Esophagus muscularis mucosa (tissue), 4 donors: Measurements from ENCODE around the gene PID1. TPM values are rescaled to one million over a fixed set of nuclear protein-coding genes. Genes with fewer than 3 reads are reported as not detected.

Experiments
- DNase-seq: peaks from one replicate; pipeline ENCODE4 v3.0.0-alpha.2; 2017; ENCODE audit errors: extremely low spot score
- H3K27ac ChIP-seq, 4 donors: fragments of 200-600 bp; sonication (generic); replicated peaks in 1 of 4; 1 replicate in 3 of 4; 2 replicates in 1 of 4; pipeline ENCODE4 v1.5.1; 2016 to 2019; ENCODE audit warnings: mild to moderate bottlenecking in 1 of 4
- H3K27me3 ChIP-seq, 4 donors: fragments of 200-600 bp; sonication (generic); one replicate each; pipeline versions ENCODE4 v1.5.1 to v1.6.0; 2016 to 2019
- H3K36me3 ChIP-seq, 4 donors: fragments of 200-600 bp; sonication (generic); one replicate each; pipeline ENCODE4 v1.5.1; 2016 to 2019
- H3K4me1 ChIP-seq, 4 donors: fragments of 200-600 bp; sonication (generic); one replicate each; pipeline ENCODE4 v1.5.1; 2016 to 2019
- H3K4me3 ChIP-seq, 4 donors: fragments of 200-600 bp; sonication (generic); 1 replicate in 2 of 4; 2 replicates in 2 of 4; pipeline ENCODE4 v1.5.1; 2016 to 2019; ENCODE audit warnings: mild to moderate bottlenecking in 4 of 4, moderate library complexity in 1 of 4
- H3K9me3 ChIP-seq, 4 donors: fragments of 200-600 bp; sonication (generic); 1 replicate in 3 of 4; 2 replicates in 1 of 4; pipeline ENCODE4 v1.5.1; 2016 to 2019
- CTCF ChIP-seq, 3 experiments: fragments of 200-600 bp in 2 of 3; fragments of 450-650 bp in 1 of 3; sonication (generic) in 2 of 3; IDR thresholded peaks; one replicate each; pipeline ENCODE4 v1.5.1; 2017 to 2019; ENCODE audit warnings: antibody characterized with exemption in 3 of 3, mild to moderate bottlenecking in 2 of 3, moderate library complexity in 1 of 3
- EP300 ChIP-seq: sonication (generic); formaldehyde crosslinking; IDR thresholded peaks from one replicate; pipeline ENCODE4 v1.6.1; 2017; ENCODE audit warnings: antibody characterized with exemption
- POLR2A ChIP-seq: fragments of 450-650 bp; IDR thresholded peaks from one replicate; pipeline ENCODE4 v1.6.1; 2017; ENCODE audit warnings: antibody characterized with exemption, moderate library complexity, mild to moderate bottlenecking, low read depth
- POLR2AphosphoS5 ChIP-seq, 2 donors: sonication (generic); formaldehyde crosslinking; IDR thresholded peaks; one replicate each; pipeline ENCODE4 v1.6.1; 2017; ENCODE audit warnings: antibody characterized with exemption in 2 of 2
- WGBS: methylation state at CpG from one replicate; pipeline ENCODE4 v1.1.5; 2018; 5-methylcytosine and 5-hydroxymethylcytosine counted together
- intact Hi-C: fragments of 100-400 bp; cut with DNase I; formaldehyde crosslinking; loops from one replicate; pipeline ENCODE4 v1.15.1; 2023
- total RNA-seq, 4 donors: library from RNA; depleted of rRNA; stranded (reverse); fragments of >200 nt; gene quantifications; one replicate each; pipeline versions ENCODE4 v1.1.0 to v1.2.1, GENCODE V29; 2016

PID1 gene
- total RNA-seq, 4 donors from 2014 or later = 48.2 to 68.7 (median 55.4) TPM

GRCh38 chr2:229059331-229060033, 211.6 kb downstream of the PID1 start:
- TF ChIP-seq EP300 (no peak), POLR2AphosphoS5 (IDR thresholded peaks at IDR 0.05) (no peak), CTCF (IDR thresholded peaks at IDR 0.05) (no peak), POLR2A (no peak)
- intact Hi-C loops = no loop called here
- no peak for DNase-seq
- Histone ChIP-seq H3K36me3 (no peaks in the 10 kb centered on the region), H3K27ac (no peak overlapping the region), H3K27me3 (no peaks in the 10 kb centered on the region), H3K4me3 (no peak overlapping the region), H3K9me3 (no peaks in the 10 kb centered on the region), H3K4me1 (no peaks in the 10 kb centered on the region)
- 73% methylated on average over 3 of the region's 3 CpGs for WGBS

DNA sequence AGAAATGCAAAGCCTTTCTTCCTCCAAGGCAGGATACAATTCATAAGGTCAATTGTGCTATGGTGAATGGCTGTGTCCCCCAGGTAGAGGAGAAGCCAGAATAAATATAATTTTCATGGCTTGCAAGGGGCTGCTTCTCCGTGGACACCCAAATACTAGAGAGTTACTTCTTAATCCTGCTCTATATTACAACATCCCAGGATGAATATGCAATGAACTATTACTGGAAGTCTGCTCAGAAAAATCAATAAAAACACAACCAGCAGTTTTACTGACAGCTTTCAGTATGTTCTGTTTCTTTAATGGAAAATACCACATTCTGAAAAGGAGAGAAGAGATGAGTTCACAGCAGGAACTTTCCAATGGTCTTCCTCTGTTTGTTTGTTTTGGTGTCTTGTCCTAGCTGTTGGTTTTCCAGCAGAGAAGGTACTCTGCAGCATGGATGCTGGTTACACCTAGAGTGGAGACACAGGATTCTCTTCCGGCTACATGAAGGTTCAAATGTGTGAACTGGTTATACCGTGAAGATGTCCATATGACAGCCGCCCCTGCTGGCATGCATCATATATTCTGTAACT, 213.0 kb downstream of the PID1 start:
- Histone ChIP-seq H3K4me3 (no peak overlapping the region), H3K4me1 (no peaks in the 10 kb centered on the region), H3K9me3 (no peaks in the 10 kb centered on the region), H3K36me3 (no peaks in the 10 kb centered on the region), H3K27me3 (no peaks in the 10 kb centered on the region), H3K27ac (no peak overlapping the region)
- 74% methylated on average over 4 of the region's 4 CpGs for WGBS
- TF ChIP-seq POLR2AphosphoS5 (IDR thresholded peaks at IDR 0.05) = no peak
- TF ChIP-seq POLR2A = no peak
- TF ChIP-seq EP300 = no peak
- no peak for DNase-seq
- intact Hi-C loops = no loop called here

DNA sequence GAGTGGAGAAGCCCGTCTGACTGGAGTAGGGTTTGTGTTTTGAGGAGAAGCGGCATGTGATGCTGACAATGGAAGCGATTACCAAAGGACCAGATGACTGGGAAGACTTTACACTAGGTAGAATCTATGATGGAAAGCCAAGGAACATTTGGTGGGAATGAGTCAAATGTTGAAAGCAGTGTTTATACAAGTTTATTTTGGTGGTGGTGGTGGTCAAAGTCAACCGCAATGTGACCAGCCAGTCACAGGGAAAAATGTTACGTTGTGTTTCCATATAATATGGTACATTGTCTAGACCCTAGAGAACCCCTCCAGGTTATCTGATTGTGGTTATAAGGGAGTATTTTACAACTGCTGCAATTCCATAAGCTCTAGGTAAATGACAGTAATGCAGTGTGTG, 216.8 kb downstream of the PID1 start:
- 96% methylated on average over 5 of the region's 5 CpGs for WGBS

DNA sequence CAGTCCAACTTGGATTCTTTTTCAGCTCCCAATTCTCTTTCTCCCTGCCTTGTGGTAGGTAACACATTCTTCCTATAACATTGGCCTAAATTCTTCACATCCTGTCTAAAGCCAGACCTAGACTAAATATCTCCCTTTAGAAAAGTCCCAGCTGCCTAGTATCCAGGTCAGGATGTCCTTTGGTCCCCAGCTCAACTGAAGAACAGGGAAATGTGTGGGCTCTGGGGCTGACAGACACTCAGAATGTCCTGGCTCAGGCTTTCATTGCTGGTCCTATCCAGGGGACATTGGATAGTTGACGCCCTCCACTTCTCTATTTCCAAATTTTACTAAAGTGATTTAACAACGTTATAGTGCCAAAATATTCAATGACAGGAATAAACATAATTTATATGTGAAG, 219.3 kb downstream of the PID1 start:
- WGBS = 68% methylated on average over 2 of the region's 2 CpGs
- no peaks in the 10 kb centered on the region for H3K36me3 ChIP-seq
- no peak overlapping the region for H3K27ac ChIP-seq
- H3K9me3 ChIP-seq = no peaks in the 10 kb centered on the region
- TF ChIP-seq POLR2A (no peak), POLR2AphosphoS5 (IDR thresholded peaks at IDR 0.05) (no peak)
- H3K4me3 ChIP-seq = no peak overlapping the region
- H3K4me1 ChIP-seq = no peaks in the 10 kb centered on the region
- intact Hi-C loops = no loop called here
- no peaks in the 10 kb centered on the region for H3K27me3 ChIP-seq
- no peak for DNase-seq

More for the DNA sequence above, 216.8 kb downstream of the PID1 start:
- no peaks in the 10 kb centered on the region for H3K4me1 ChIP-seq
- H3K36me3 ChIP-seq = no peaks in the 10 kb centered on the region
- H3K27me3 ChIP-seq = no peaks in the 10 kb centered on the region
- no peak for DNase-seq
- no peak overlapping the region for H3K4me3 ChIP-seq
- H3K27ac ChIP-seq = no peak overlapping the region
- TF ChIP-seq EP300 = no peak
- no peak for TF ChIP-seq POLR2AphosphoS5 (IDR thresholded peaks at IDR 0.05)
- no peak for TF ChIP-seq CTCF (IDR thresholded peaks at IDR 0.05)
- no peak for TF ChIP-seq POLR2A
- intact Hi-C loops = no loop called here
- no peaks in the 10 kb centered on the region for H3K9me3 ChIP-seq

GRCh38 chr2:229050133-229050532, 221.0 kb downstream of the PID1 start:
- H3K27ac ChIP-seq = no peak overlapping the region
- H3K9me3 ChIP-seq = no peaks in the 10 kb centered on the region
- DNase-seq = no peak
- H3K4me1 ChIP-seq = peaks cover 0 to 3% (median 0%) of the 10 kb centered on the region in 4 donors
- WGBS = 85% methylated on average over 5 of the region's 5 CpGs
- TF ChIP-seq EP300 = no peak
- no peak for TF ChIP-seq POLR2AphosphoS5 (IDR thresholded peaks at IDR 0.05)
- no peak for TF ChIP-seq POLR2A
- TF ChIP-seq CTCF (IDR thresholded peaks at IDR 0.05) = no peak
- no peaks in the 10 kb centered on the region for H3K27me3 ChIP-seq
- no peaks in the 10 kb centered on the region for H3K36me3 ChIP-seq
- intact Hi-C loops = no loop called here
- no peak overlapping the region for H3K4me3 ChIP-seq
